Stimulated activated naive CD4-positive, alpha-beta T cell (primary cell): Measurements from ENCODE around the gene PIAS4.

ENCODE experiments used
- DNase-seq, 6 experiments: peaks; one replicate each; lab custom pipeline; 2025; lab: John Stamatoyannopoulos, UW

The PIAS4 gene

DNA sequence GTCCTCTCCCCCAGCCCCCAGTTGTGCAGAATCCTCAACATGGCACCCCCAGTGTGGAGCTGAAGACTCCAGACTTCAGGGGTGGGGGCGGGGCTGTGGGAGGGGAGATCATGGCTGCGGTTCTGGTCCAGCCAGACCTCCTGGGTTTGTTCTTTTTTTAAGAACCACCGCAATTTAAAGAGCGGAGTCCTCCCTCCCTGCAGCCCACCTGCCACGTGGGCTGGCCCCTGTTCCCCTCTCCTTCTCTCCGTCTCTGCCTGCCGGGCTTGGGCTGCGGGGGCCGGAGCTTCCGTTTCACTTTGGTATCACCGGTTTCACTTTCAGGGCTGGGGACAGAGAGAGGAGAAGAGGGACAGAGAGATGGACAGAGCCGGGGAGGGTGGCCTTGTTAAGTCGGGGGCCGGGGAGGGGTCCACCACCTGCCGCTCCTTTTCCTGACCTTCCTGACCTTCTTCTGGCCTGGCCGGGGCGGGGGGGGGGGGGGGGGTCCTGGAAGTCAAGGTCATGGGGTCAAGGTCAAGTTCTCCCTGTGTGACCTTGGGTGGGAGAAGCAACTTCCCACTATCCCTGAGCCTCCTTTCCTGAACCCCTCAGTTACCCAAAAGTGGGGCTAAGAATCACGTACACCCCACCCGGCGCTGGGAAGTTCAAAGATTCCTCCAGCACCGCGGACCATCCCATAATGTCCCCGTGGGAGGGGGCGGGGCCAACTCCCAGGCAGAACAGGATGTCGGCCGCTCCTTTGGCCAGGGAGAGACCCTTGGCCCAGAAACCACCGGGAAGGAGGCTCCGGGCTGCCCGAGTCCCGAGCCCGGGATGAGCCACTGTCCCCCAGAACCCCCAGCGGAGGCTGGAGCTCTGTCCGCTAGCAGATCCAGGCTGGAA is 70.5 kb downstream of the PIAS4 start:
- peak in 4 of 6 experiments; percentile 9 to 40 (median 30) for DNase-seq

GRCh38 chr19:4080473-4080872 is 72.9 kb downstream of the PIAS4 start:
- no peak for DNase-seq

DNA sequence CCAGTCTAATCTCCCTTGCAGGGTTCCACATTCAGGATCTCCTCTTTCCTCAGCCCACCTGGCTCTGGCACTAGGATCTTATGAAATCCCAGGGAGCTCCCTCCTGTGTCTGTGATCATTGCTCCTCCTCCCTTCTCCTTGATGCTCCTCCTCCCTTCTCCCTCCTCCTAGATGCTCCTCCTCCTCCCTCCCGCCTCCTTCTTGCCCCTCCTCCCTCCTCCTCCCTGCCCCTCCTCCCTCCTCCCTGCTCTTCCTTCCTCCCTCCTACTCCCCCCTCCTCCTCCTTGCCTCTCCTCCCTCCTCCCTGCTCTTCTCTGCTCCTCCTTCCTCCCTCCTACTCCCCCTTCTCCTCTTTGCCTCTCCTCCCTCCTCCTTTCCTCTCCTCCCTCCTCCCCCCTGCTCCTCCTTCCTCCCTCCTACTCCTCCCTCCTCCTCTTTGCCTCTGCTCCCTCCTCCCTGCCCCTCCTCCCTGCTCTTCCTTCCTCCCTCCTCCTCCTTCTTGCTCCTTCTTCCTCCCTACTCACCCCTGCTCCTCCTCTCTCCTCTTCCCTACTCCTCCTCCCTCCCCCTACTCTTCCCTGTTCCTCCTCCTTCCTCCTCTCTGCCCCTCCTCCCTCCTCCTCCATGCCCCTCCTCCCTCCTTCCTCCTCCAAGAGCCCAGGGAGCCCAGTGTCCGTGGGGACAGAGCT is 74.0 kb downstream of the PIAS4 start:
- no peak for DNase-seq

DNA sequence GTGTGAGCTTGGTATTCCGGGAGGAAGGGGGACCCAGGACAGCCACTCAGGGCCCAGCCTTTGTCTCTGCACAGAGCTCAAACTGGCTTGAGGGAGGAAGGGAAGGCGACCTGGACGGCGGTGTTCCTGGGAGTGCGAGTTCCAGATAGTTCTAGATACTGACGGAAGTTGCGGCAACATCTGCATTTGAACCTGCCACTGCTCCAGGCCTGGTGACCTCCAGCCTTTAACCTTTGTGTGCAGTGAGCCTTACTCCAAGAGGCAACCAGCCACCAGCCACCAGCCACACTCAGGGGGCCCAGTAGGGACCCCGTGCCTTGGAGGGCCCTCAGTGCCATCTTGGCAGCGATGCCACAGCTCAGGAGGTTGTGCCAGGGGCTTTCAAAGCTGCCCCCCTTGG is 74.6 kb downstream of the PIAS4 start:
- DNase-seq = no peak

GRCh38 chr19:4083677-4084546 is 76.4 kb downstream of the PIAS4 start:
- peak in 3 of 6 experiments; percentile 21 to 38 (median 27) for DNase-seq

DNA sequence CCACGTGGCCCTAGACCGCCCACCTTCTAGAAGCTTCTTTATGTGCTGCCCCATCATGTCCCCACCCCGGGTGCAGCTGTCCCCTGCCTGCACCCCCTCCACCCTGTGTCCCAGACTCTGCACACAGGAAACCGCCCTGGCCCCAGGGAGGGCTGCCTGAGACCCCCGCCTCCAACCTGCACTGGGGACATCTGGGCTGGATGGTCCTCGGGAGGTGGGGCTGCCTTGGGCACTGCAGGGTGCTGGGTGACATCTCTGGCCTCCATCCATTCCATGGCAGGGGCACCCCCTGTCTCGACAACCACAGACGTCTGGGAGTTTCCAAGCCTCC is 77.0 kb downstream of the PIAS4 start:
- DNase-seq = no peak

DNA sequence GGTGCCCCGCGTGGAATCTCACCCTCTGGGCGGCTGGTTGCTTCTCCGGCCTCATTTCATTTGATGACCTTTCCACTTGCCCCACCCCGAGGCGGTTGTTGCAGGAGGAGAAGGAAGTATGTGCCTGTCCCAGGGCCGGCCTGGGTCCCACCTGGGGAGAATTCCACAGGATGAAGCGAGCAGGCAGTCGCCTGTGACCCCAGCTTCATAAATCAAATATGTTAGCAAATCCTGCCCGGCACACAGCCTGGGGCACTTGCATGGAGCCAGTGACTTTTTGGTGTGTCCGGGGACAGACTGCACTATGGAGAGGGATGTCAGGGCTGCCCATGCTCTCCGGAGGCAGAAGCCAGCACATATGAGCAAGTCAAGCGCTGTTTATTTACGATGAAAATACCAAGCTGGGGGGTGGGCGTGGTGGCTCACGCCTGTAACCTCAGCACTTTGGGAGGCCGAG is 78.9 kb downstream of the PIAS4 start:
- no peak for DNase-seq

- no peak for DNase-seq
These were observed 80.5 kb downstream of the PIAS4 start for GRCh38 chr19:4087787-4088679.

DNA sequence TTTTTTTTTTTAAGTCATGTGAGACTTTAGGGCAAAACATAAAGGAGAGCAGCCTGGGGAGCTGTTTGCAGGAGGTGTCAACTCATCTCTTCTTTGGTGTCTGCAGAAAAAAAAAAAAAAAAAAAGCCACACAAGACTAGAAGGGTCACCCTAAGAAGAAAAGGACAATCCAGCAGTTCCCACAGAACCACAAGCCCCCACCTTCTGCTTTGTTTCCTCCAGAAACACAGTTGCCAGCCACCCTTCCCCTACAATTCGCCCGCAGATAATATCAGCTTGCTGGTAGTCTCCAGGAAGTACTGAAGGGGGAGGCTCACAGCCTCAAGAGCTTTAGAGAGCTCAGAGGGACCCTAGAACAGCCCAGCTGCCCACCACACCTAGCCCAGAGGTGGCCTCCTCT is 81.4 kb downstream of the PIAS4 start:
- DNase-seq = peak; percentile 18 to 61 (median 32)
